K562 (cell line): ENCODE measurements around the gene ZFP3. TPM values are rescaled to one million over a fixed set of nuclear protein-coding genes. Genes with fewer than 3 reads are reported as not detected.

ENCODE experiments used
- PHF21A ChIP-seq: fragments of 450-650 bp; IDR thresholded peaks from 2 replicates; pipeline ENCODE4 v1.6.1; 2017; ENCODE audit warnings: low read depth, borderline replicate concordance
- ZNF318 ChIP-seq, 2 experiments: fragments of 450-650 bp; IDR thresholded peaks; 2 replicates each; pipeline ENCODE4 v1.6.1; 2016; ENCODE audit warnings: mild to moderate bottlenecking in 2 of 2, borderline replicate concordance in 1 of 2, low read depth in 1 of 2, moderate library complexity in 1 of 2
- polyA plus RNA-seq, 8 experiments: library from polyadenylated mRNA; depleted of rRNA in 4 of 8; stranded (reverse) in 5 of 8; unstranded in 3 of 8; fragments of >200 nt; fragmentation: Nextera tagmentation in 2 of 8; fragmentation: Illumina TruSeq in 1 of 8; extraction: Ambion mirVana in 2 of 8; extraction: Trizol in 1 of 8; gene quantifications; 2 replicates each; pipeline versions ENCODE4 v1.2.1 to v1.2.3, GENCODE V29; 2011 to 2014; ENCODE audit warnings: inconsistent platforms in 1 of 8, missing spikeins in 1 of 8
- total RNA-seq, 7 experiments: library from RNA; depleted of rRNA in 6 of 7; stranded (reverse); fragments of >200 nt in 6 of 7; fragmentation: Illumina TruSeq in 2 of 7; extraction: Trizol in 2 of 7; gene quantifications; 2 replicates each; pipeline versions ENCODE4 v1.2.1 to v1.2.3, GENCODE V29; 2011 to 2021; ENCODE audit warnings: low replicate concordance in 1 of 7

Gene ZFP3
- total and polyA plus RNA-seq, 9 of the 15 experiments (the other 6 are each of a cell fraction or from before 2014, with no cell fraction given): 0.04 TPM; not detected in 8

- no peak for TF ChIP-seq ZNF318 (IDR thresholded peaks at IDR 0.05; ENCODE audit: borderline replicate concordance in 1 of 2, low read depth in 1 of 2)
- no peak for TF ChIP-seq PHF21A
Measured at GRCh38 chr17:5065227-5065744, 13.0 kb upstream of the ZFP3 start (continued).
